ENCODE results near the gene CACNA1C. TPM values are rescaled to one million over a fixed set of nuclear protein-coding genes. Genes with fewer than 3 reads are reported as not detected.

Gene CACNA1C
- total RNA-seq, 1 donor from 2014 or later = 15.6 TPM

- intact Hi-C loops (cut with DNase I) = no loop called here
Observed at GRCh38 chr12:2277492-2278155, 224.8 kb downstream of the CACNA1C start.

GRCh38 chr12:2281446-2281845, 228.7 kb downstream of the CACNA1C start:
- H3K36me3 ChIP-seq = no peaks in the 10 kb centered on the region
- H3K27me3 ChIP-seq = no peaks in the 10 kb centered on the region
- no peak for TF ChIP-seq CTCF (IDR thresholded peaks at IDR 0.05)
- peaks cover 33% of the 10 kb centered on the region for H3K4me1 ChIP-seq
- ATAC-seq = no peak
- H3K27ac ChIP-seq = no peak overlapping the region
- H3K4me3 ChIP-seq = no peak overlapping the region
- H3K9me3 ChIP-seq = no peaks in the 10 kb centered on the region
- intact Hi-C loops (cut with DNase I) = no loop called here
- DNase-seq = no peak

More at GRCh38 chr12:2277492-2278155, 224.8 kb downstream of the CACNA1C start:
- no peaks in the 10 kb centered on the region for H3K9me3 ChIP-seq
- H3K36me3 ChIP-seq = no peaks in the 10 kb centered on the region
- no peak overlapping the region for H3K27ac ChIP-seq
- no peaks in the 10 kb centered on the region for H3K27me3 ChIP-seq
- ATAC-seq (no peak), DNase-seq (no peak)
- H3K4me1 ChIP-seq = peaks cover 4% of the 10 kb centered on the region
- no peak for TF ChIP-seq CTCF (IDR thresholded peaks at IDR 0.05)
- H3K4me3 ChIP-seq = no peak overlapping the region

- Histone ChIP-seq H3K4me1 (peaks cover 36% of the 10 kb centered on the region), H3K9me3 (no peaks in the 10 kb centered on the region), H3K27me3 (no peaks in the 10 kb centered on the region), H3K4me3 (no peak overlapping the region), H3K36me3 (no peaks in the 10 kb centered on the region), H3K27ac (no peak overlapping the region)
- ATAC-seq (no peak), DNase-seq (peak; percentile 51)
- intact Hi-C loops (cut with DNase I) = no loop called here
- TF ChIP-seq CTCF (IDR thresholded peaks at IDR 0.05) = no peak
Observed at GRCh38 chr12:2282318-2282717, 229.5 kb downstream of the CACNA1C start.

- no peak for TF ChIP-seq CTCF (IDR thresholded peaks at IDR 0.05)
- peak overlapping the region; percentile 47 for H3K27ac ChIP-seq
- DNase-seq = no peak
- no peaks in the 10 kb centered on the region for H3K27me3 ChIP-seq
- no peaks in the 10 kb centered on the region for H3K9me3 ChIP-seq
- peaks cover 46% of the 10 kb centered on the region for H3K4me1 ChIP-seq
- intact Hi-C loops (cut with DNase I) = no loop called here
- no peaks in the 10 kb centered on the region for H3K36me3 ChIP-seq
- H3K4me3 ChIP-seq = no peak overlapping the region
- ATAC-seq = no peak
Observed at GRCh38 chr12:2283480-2283879, 230.7 kb downstream of the CACNA1C start.

- H3K36me3 ChIP-seq = no peaks in the 10 kb centered on the region
- intact Hi-C loops (cut with DNase I) = no loop called here
- peaks cover 49% of the 10 kb centered on the region for H3K4me1 ChIP-seq
- no peak overlapping the region for H3K4me3 ChIP-seq
- ATAC-seq = peak; percentile 39
- no peak for TF ChIP-seq CTCF (IDR thresholded peaks at IDR 0.05)
- H3K27me3 ChIP-seq = no peaks in the 10 kb centered on the region
- peak overlapping the region; percentile 47 for H3K27ac ChIP-seq
- peak; percentile 63 for DNase-seq
- H3K9me3 ChIP-seq = no peaks in the 10 kb centered on the region
Observed at GRCh38 chr12:2283916-2284315, 231.1 kb downstream of the CACNA1C start.

Measured in upper lobe of right lung (tissue), 1 donor.